MCF 10A (cell line): Measurements from ENCODE around the gene TRH. TPM values are rescaled to one million over a fixed set of nuclear protein-coding genes. Genes with fewer than 3 reads are reported as not detected.

Experiments used
- BruUV-seq: library from RNA; stranded (reverse); fragments of 400-500 nt; replicated peaks from 2 replicates; lab custom pipeline; 2021; lab: Mats Ljungman, UMichigan
- CTCF ChIA-PET: fragments of 300-600 bp; sonication (Branson Sonifier 250); formaldehyde crosslinking; extraction: SDS; loops from one replicate; lab custom pipeline; 2021; ENCODE audit warnings: antibody characterized with exemption, inconsistent platforms; lab: Yijun Ruan, JAX
- POLR2A ChIA-PET: fragments of 300-600, 350-650 bp; sonication (Branson Sonifier 250); formaldehyde crosslinking; extraction: SDS; loops from one replicate; lab custom pipeline; 2020; ENCODE audit warnings: antibody characterized with exemption, inconsistent platforms; lab: Yijun Ruan, JAX
- DNase-seq: peaks from one replicate; pipeline ENCODE4 v3.0.0-alpha.2; 2018; ENCODE audit not compliant: unreplicated experiment
- H3K27ac Mint-ChIP-seq: one replicate; pipeline ENCODE4 v1.8.0; 2022; ENCODE audit warnings: mild to moderate bottlenecking, low read depth, mixed read lengths; ENCODE audit not compliant: unreplicated experiment
- H3K27me3 Mint-ChIP-seq: one replicate; pipeline ENCODE4 v1.8.0; 2022; ENCODE audit warnings: mixed read lengths; ENCODE audit not compliant: insufficient read depth, unreplicated experiment
- H3K36me3 Mint-ChIP-seq: one replicate; pipeline ENCODE4 v1.8.0; 2022; ENCODE audit warnings: mild to moderate bottlenecking, moderate library complexity, mixed read lengths; ENCODE audit not compliant: insufficient read depth, unreplicated experiment
- H3K4me1 Mint-ChIP-seq: one replicate; pipeline ENCODE4 v1.8.0; 2022; ENCODE audit warnings: mixed read lengths; ENCODE audit not compliant: insufficient read depth, unreplicated experiment
- H3K4me3 Mint-ChIP-seq: one replicate; pipeline ENCODE4 v1.8.0; 2022; ENCODE audit warnings: mild to moderate bottlenecking, moderate library complexity, mixed read lengths; ENCODE audit not compliant: unreplicated experiment
- H3K9me3 Mint-ChIP-seq: one replicate; pipeline ENCODE4 v1.8.0; 2022; ENCODE audit warnings: mixed read lengths; ENCODE audit not compliant: unreplicated experiment
- intact Hi-C: fragments of 100-400 bp; cut with micrococcal nuclease; formaldehyde crosslinking; loops from 2 replicates; pipeline ENCODE4 v1.14.1; 2022
- total RNA-seq: library from RNA; stranded (reverse); gene quantifications from 2 replicates; pipeline ENCODE4 v1.2.3, GENCODE V29; 2022
- TF ChIP-seq, protein P1 (sequence below): fragments of 200-600 bp; IDR thresholded peaks from one replicate; pipeline ENCODE4 v1.8.0; 2022; ENCODE audit warnings: antibody characterized with exemption, mild to moderate bottlenecking; ENCODE audit not compliant: unreplicated experiment

The TRH gene
- total RNA-seq, 1 experiment from 2014 or later = not detected

DNA sequence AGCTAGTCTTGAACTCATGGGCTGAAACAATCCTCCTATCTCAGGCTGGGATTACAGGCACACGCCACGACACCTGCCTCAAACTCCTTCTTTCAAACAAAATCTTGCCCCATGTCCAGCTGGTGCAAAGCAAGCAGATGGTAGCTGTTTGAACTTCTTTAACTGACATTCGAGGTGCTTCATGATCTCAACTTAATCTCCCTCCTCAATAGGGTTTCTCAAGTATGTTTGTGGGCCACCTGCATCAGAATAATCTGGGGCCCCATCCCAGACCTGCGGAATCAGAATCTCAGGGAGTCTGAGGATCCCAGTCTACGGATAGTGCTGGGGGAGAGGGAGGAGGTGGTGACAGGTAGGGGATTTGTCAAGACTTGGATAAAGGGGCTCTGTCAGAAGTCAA is 20.9 kb upstream of the TRH start:
- ChIA-PET CTCF (interaction anchor here (3.5 kb wide), 1 partner anchor 11 kb away, joined by 15 read pairs; no protein-coding TSS in a partner anchor), POLR2A (no interaction called here)
- Mint-ChIP-seq H3K27me3 (peaks cover 33% of the 10 kb centered on the region), H3K4me1 (no peaks in the 10 kb centered on the region), H3K27ac (no peak overlapping the region), H3K9me3 (no peaks in the 10 kb centered on the region), H3K36me3 (no peaks in the 10 kb centered on the region), H3K4me3 (no peak overlapping the region)
- intact Hi-C loops = no loop called here
- DNase-seq = no peak
- no TSS peak for BruUV-seq
- TF ChIP-seq, protein P1, sequence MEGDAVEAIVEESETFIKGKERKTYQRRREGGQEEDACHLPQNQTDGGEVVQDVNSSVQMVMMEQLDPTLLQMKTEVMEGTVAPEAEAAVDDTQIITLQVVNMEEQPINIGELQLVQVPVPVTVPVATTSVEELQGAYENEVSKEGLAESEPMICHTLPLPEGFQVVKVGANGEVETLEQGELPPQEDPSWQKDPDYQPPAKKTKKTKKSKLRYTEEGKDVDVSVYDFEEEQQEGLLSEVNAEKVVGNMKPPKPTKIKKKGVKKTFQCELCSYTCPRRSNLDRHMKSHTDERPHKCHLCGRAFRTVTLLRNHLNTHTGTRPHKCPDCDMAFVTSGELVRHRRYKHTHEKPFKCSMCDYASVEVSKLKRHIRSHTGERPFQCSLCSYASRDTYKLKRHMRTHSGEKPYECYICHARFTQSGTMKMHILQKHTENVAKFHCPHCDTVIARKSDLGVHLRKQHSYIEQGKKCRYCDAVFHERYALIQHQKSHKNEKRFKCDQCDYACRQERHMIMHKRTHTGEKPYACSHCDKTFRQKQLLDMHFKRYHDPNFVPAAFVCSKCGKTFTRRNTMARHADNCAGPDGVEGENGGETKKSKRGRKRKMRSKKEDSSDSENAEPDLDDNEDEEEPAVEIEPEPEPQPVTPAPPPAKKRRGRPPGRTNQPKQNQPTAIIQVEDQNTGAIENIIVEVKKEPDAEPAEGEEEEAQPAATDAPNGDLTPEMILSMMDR = no peak

DNA sequence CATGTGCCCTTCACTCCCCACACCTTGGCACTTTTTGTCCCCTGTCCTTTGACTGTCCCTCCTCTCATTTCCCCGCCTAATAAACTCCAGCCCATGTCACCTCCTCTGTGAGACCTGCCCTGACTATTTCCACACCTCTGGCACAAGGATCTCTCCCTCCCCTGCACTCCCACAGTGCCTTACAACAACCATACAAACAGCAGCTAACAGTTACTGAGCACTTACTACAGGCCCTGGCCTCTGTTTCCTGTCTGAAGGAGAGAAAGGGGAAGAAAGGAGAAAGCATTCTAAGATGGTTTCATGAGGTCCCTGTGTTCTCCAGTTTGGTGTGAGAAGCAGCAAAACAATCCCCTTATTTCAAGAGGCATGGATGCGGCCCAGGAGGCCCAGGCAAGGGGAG is 20.0 kb upstream of the TRH start:
- ChIA-PET CTCF (interaction anchor here (3.5 kb wide), 1 partner anchor 12 kb away, joined by 15 read pairs; no protein-coding TSS in a partner anchor), POLR2A (interaction anchor here (0.6 kb wide), 1 partner anchor 483 kb away, joined by 3 read pairs; no protein-coding TSS in a partner anchor)
- Mint-ChIP-seq H3K4me3 (no peak overlapping the region), H3K36me3 (no peaks in the 10 kb centered on the region), H3K27me3 (peaks cover 42% of the 10 kb centered on the region), H3K4me1 (no peaks in the 10 kb centered on the region), H3K27ac (no peak overlapping the region), H3K9me3 (no peaks in the 10 kb centered on the region)
- intact Hi-C loops = no loop called here
- DNase-seq = no peak
- BruUV-seq = no TSS peak
- TF ChIP-seq, protein P1 = no peak

DNA sequence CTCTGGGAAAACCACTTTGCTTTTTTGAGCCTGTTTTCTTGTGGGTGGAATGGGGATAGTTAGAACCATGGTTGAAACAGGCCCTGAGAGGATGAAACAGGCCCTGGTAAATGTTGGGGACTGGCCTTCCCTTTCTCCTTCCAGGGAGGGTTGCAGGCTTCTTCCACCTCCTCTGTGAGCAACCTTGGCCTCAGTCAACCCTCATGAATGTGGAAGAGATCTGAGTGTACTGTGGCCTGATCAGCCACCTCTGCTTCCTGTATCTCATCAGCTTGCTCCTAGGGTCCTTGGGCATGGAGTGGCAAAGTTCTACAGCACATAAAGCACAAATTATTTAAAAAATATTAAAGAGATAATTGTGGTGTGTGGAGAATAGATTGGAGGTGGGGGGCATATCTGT is 17.6 kb upstream of the TRH start:
- TF ChIP-seq, protein P1 = no peak
- H3K4me3 Mint-ChIP-seq = no peak overlapping the region
- no peaks in the 10 kb centered on the region for H3K9me3 Mint-ChIP-seq
- no peaks in the 10 kb centered on the region for H3K36me3 Mint-ChIP-seq
- BruUV-seq = no TSS peak
- H3K27me3 Mint-ChIP-seq = peaks cover 56% of the 10 kb centered on the region
- DNase-seq = no peak
- no peak overlapping the region for H3K27ac Mint-ChIP-seq
- ChIA-PET CTCF (no interaction called here), POLR2A (no interaction called here)
- H3K4me1 Mint-ChIP-seq = no peaks in the 10 kb centered on the region
- intact Hi-C loops = no loop called here

DNA sequence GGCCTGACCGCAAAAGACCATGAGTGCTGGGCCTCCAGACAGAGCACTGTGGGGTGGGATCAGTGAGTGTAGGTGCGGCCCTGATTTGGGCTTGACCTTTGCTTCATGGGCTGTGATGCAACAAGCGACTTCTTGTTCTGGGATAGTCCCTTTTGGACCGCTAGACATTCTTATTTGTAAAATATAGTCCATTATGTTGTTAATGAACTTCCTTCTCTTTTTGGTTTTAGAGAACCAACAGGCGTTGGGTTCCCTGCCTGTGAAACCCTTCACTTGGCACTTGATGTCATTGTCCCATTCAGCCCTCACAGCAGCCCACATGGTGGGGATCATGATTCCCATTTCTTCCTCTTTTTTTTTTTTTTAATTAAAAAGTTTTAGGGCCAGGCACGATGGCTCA is 15.8 kb upstream of the TRH start:
- no TSS peak for BruUV-seq
- TF ChIP-seq, protein P1 = no peak
- no peak for DNase-seq
- Mint-ChIP-seq H3K4me3 (no peak overlapping the region), H3K36me3 (no peaks in the 10 kb centered on the region), H3K4me1 (no peaks in the 10 kb centered on the region), H3K9me3 (no peaks in the 10 kb centered on the region), H3K27me3 (peaks cover 47% of the 10 kb centered on the region), H3K27ac (no peak overlapping the region)
- ChIA-PET CTCF (no interaction called here), POLR2A (no interaction called here)
- intact Hi-C loops = no loop called here
